HPDE6-E6E7 (cell line): ENCODE measurements around the gene CREB5.
"Not testable (repeated sequence)": the region's sequence is repeated elsewhere in the genome, so short reads cannot be mapped to it uniquely, and the experiment has no call there.

ENCODE experiments used
- DNase-seq: peaks from one replicate; pipeline ENCODE4 v3.0.0; 2011; ENCODE audit warnings: missing footprints; ENCODE audit errors: extremely low spot score

CREB5 gene

DNA sequence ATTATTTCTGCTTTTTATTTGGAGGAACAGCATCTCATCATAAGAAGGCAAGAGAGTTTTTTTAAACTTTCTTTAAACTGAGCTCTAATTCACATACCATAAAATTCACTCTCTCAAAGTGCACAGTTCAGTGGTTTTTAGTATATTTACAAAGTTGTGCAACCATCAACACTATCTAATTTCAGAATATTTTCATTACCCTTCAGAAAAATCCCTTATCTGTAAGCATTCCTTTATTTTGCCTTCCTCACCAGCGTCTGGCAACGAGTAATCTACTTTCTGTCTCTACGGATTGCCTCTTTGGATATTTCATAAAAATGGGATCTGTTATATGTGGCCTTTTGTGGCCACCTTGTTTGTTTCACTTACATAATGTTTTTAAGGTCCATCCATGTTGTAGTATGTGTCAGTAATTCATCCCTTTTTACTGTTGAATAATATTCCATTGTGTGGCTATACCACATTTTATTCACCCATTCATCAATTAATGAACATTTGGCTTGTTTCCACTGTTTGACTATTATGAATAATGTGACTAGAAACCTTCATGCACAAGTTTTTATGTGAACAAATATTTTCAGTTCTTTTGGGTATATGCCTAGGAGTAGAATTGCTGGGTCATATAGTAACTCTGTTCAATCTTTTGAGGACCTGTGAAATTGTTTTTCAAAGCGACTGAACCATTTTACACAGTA is 364.3 kb downstream of the CREB5 start:
- no peak for DNase-seq

DNA sequence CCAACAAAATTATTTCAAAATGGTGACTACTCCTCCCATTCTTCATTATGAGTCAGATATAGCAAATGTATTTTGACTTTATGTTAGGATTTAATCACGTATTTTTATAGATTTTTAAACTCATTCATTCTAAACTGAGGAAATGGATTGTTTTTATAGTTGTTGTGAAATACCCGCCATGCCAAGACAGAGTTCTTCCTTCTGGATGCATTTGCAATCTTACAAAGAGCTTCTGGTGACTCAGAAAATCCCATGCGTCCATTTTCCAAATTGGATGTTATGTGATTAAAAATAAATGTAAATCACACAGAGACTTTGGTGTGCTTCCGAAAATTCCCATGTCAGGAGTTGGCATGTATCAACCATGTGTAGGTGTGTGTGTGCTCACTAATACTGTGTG is 366.5 kb downstream of the CREB5 start:
- DNase-seq, result no peak

DNA sequence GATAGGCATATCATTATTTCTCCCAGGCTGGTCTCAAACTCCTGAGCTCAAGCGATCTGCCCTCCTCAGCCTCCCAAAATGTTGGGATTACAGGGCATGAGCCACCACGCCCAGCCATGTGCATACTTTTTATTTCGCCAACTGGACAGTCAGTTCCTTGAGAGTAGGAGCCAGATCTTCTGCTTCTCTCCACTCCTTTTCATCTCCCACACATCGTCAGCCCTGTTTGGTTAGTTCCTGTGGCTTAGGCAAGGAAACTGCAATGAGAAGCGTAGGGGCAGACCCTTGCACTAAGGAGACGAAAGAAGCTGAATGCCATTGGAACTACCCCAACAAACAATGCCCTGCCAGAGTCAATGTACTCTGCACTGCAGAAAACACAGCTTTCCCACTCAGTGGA is 367.6 kb downstream of the CREB5 start:
- no peak for DNase-seq

DNA sequence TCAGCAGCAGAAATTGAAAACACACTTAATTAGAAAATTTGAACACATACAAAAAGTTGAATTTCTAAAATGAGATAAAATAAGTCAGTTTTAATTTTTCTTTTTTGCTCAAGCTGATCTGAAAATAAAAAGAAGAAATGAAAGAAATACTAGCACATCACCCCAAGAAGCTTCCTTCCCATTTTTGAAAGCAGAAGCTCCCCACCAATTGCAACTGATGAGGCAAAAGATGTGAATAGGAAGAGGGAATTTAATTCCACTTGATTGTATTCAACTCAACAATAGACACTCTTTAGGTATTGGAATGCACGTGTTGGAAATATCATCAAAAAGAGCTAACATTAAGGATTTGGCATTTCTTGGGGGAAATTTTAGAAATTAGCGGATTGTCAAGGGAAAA is 370.0 kb downstream of the CREB5 start:
- DNase-seq, result no peak

DNA sequence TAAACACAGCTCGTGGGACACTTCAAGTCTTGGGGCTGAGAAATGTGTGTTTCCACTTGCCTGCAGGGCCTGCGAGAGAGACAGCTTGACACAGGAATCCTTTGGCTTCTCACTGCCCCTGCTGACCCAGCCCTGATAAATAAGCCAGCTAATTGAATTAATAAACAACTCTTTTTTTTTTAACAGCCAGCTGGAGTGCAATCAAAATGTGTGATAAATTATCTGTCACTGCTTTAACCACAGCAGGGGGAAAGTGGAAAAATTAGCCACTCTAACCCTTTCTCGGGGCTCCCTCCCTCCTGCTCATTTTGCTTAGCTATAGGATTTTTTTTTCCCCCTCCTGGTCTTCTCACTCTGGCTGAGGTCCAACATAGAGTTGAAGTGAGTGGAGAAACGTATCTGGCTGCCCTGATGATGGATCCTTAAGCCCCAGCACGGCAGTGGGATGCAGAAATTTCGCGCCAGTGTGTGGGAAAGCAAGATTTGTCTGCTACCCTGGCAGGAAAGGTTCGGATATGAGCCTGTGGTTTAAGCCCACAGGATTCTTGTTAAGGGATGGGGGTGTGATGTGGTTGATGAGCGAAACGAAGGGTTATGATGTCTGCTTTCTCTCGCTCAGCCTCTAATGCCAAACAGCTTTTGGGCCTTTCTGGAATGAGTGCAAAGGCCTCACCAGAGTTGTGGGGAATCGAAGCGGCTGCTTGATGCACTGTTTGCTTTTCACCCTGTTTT is 372.0 kb downstream of the CREB5 start:
- no peak for DNase-seq

DNA sequence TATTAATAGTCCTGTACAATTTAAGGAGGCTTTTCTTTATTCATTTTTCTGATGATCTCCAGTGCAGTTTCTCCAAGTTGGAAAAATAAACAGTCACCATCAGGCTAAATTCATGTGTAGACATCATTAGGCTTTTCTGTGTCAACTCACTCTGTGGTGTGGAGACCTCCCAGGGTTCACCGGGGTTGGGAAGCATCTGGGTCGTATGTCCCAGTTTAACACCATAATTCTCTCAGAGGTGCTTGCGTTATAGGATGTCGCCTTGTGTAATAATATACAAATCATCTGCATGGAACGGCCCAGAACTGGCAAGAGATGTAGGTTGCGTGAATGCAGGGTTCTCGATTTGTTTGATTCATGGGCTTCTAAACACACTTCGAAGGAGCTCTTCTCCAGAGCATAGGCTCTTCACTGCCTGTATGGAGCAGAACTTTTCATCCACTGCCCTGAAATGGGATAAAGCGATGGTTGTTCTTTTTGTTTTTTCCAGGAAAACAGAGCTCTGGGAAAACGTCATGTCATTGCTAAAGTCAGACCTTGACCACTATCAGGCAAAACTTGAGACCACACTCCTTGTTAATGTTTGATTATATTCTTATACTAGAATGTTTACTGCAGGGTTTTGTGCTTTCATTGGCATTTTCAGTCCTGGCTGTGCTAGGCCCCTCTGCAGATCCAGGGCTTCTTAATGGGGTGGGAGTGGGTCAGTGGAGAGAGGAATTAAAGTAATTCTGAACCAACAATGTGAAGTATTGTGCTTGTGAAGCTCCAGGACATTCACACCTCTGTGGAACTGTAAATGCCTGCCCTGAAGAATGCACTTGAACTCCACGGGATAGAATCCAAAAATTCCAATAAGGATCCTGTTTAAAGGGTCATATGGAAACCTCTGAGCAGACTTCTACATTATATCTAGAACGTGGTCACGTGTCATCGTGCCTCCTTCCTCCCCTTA is 373.0 kb downstream of the CREB5 start:
- DNase-seq, result no peak

DNA sequence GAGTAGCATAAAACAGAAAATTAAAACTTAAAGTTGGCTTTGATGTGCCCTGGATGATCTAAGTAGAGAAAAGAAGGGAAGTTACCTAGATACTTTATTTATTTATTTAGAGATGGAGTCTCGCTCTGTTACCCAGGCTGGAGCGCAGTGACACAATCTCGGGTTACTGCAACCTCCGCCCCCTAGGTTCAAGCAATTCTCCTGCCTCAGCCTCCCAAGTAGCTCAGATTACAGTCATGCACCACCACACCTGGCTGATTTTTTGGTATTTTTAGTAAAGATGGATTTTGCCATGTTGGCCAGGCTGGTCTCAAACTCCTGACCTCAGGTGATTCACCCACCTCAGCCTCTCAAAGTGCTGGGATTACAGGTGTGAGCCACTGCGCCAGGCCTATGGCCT is 373.8 kb downstream of the CREB5 start:
- DNase-seq, result not testable (repeated sequence)

DNA sequence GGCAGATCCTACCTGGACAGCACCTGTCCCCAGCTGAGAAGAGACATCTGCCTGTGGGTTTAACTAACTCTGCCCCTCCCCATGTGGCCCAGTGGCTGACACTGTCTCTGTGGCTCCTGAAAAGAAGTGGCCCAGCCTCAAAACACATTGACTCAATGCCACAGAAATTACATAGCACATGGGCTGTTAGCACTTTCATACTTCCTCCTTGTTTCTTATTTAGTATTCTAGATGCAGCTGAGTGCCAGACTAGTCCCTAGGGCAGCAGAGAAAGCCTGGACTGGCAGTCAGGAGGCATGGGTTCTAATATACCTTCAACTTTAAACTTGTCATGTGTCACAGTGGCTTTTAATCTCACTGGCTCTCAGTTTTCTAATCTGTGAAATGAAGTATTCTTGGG is 374.8 kb downstream of the CREB5 start:
- no peak for DNase-seq

DNA sequence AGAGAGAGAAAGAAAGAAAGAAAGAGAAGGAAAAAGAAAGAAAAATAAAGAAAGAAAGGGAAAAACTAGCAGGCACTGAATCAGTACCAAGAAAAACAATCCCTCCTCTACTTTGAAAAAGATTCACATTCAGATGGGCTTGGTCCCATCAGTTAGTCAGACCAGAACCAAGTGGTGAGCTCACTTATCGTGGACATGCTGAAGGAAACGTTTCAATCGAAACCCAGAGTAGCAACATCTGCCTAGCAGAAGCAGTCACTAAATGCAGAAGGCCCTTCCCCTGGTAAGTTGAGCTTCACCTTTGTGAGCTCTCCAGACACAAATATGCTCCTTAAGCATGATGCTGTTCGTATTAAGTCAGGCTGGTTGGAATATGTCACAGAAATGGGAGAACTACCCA is 378.1 kb downstream of the CREB5 start:
- no peak for DNase-seq

DNA sequence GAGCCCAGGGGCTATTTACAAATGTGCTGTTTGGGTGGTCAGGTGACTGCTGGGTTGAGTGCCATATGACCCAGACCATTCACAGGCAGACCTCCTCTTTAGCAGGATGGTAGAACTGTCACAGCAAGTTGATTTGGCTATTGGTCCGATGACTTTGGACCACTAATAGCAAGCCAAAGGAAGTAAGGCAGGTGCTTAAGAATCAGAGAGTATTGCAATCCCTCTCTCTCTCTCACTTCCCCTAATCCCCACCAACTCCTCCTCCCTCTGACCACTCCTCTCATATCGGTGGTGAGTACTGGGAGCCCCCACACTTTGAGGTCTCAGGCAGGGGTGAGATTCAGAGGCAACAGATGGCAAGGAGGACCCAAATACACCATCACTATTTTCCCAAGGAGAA is 380.5 kb downstream of the CREB5 start:
- DNase-seq, result no peak

DNA sequence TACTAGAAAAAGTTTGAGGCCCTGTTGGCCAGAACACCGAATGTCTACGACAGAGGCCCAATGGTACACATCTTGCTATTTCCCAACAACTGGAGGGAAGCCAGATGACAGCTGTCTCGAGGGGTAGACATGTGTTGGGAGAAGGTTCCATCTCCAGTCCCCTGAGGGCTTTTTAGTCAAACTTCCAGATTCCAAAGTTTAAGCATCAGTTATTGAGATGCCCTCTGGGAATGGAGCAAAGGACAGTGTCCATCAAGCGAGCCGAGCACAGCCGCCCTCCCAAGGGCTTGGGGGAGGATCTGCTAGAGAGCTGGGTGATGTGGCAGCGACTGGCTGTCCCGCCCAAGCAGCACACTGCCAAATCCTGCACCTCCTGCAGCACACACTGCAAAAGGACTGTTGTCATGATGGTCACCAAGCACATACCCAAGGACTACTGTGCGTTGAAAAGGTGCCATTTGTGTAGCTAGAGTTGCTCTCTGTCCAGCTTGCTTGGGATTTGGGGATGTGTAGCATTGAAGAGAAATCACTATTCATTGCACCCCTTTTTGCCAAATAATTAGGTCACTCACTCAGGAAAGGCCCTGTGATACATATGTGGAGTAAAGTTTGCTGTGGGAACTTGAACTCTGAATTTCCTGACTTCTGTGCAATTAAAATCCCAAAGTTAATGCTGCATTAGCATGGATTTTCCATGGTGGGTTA is 381.2 kb downstream of the CREB5 start:
- no peak for DNase-seq

DNA sequence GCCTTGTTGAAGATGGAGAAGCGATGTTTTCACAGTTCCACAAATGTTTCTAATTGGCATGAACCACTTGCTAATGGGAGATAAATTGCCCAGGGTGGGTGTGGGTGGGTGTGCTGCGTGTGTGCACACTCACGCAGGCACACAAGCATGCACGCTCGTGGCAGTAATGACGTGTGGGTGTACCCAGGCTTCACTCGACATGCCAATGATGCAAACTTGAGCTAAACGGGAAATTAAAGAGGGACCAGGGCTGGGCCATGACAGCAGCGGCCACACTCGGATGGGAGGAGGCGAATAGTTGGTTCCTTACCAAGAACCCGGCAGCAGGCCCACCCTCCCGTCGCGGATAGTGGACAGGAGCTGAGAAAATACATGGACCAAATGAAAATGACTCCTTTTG is 386.0 kb downstream of the CREB5 start:
- DNase-seq, result no peak

DNA sequence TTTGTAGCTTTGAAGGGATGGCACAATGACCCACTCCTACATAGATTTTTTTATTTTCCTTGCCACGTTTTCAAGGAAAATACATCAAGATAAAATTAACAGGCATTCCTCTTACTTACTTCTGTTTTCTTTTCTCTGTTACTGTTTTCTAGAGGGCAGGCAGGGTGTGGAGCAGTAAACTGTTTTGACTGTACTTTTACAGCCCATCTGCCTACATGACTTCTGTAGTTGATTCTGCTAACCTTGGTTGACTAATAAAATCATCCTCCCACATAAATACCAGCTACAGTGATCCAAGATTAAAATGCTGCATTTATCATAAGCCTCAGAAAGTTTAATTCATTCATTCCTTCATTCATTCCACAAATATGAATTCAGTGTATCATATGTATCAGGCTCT is 387.3 kb downstream of the CREB5 start:
- DNase-seq, result no peak

DNA sequence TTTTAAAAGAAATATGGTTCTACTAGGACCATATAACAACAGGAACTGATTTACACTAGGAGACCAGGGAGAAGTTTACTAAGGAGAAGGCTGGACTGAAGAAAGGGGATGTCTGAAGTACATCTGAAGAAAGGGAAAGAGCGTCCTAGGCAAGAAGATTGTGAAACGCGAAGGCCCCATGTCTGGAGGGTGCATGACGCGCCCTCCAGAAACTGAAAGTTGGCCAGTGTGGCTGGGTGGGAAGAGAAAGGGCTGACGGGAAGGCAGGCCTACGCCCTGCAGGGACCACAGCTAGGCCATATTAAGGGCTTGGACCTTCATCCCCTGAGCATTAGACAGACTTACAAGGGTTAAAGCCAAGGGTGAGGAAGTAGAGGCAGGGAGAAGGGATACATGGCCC is 387.8 kb downstream of the CREB5 start:
- DNase-seq, result no peak

DNA sequence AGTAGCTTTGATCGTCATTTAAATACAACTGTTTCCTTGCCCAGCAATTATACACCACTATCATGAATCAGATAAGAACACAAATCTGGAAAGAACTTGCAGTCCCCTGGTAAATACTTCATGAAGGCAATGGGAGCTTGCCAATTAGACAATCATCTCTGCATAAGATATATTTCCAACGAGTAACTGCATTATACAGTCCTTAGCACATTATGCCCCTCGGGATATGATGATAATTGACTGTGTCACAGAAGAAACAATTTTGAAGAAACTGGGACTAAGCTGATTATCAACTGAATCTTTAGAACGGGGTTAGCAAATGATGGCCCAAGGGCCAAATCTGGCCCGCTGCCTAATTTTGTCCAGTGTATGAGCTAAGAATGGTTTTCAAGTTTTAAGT is 390.1 kb downstream of the CREB5 start:
- no peak for DNase-seq

DNA sequence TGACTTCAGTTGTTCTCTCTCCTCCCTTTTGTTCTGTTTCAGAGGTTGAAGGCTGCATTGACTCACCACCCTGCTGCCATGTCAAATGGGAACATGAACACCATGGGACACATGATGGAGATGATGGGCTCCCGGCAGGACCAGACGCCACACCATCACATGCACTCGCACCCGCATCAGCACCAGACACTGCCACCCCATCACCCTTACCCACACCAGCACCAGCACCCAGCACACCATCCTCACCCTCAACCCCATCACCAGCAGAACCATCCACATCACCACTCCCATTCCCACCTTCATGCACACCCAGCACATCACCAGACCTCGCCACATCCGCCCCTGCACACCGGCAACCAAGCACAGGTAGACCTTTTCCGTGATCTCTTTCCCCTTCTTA is 391.8 kb downstream of the CREB5 start:
- no peak for DNase-seq

DNA sequence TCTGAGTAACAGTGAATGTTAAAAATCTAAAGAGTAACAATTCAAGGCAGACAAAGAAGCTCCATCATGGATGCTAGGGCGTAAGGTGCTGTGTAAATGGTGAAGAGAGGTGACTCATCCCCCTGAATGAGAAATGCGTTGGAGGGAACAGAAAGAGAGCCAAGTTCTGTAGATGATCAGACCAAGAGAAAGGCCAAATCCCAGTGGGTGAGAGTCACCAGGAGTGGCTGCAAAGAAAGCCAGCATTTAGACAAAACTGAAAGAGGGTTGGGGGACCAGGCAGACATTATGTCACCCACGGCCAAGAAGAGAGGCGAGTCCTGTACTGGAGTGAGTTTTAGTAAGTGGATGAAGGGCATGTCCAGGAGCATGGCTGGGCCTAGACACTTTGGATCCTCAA is 392.7 kb downstream of the CREB5 start:
- DNase-seq, result no peak

DNA sequence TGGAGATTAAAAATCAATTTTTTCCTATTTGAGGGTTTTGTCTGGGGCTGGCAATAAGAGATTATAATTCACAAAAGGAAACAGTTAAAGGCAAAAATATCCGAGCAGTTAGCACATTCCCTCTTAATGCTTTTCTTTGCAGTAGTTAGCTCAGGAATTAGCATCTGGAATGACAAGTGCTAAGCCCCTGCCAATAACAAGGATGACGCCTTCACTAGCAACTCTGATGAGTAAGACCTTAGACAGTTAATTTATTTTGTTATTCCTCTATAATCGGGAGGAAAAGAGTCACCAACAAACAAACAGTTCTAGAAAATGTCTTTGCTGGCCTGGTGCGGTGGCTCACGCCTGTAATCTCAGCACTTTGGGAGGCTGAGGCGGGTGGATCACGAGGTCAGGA is 394.5 kb downstream of the CREB5 start:
- no peak for DNase-seq

DNA sequence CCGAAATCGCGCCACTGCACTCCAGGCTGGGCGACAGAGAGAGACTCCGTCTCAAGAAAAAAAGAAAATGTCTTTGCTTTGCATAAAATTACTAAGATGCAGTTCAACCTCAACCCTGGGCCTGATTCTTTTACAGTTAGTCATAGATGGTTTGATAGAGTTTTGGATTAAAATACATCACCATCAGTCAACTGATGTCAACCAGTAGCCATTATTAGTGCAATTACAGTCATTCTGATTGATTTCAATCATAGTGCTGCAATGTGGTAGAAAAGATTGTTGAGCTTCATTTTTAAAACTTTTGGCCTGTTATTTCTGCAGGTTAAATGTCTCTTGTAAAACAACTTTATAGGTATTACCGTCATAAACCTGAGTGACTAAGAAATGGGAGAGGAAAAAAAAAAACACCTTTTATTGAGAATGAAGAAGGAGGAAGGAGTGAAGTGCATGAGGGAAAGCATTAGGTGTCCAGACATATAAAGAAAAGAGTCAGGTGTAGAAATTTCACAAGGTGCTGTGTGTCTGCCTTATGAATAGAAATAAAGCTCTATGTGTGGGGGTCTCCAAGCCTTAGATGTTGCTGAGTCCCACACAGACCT is 395.2 kb downstream of the CREB5 start:
- DNase-seq, result no peak

DNA sequence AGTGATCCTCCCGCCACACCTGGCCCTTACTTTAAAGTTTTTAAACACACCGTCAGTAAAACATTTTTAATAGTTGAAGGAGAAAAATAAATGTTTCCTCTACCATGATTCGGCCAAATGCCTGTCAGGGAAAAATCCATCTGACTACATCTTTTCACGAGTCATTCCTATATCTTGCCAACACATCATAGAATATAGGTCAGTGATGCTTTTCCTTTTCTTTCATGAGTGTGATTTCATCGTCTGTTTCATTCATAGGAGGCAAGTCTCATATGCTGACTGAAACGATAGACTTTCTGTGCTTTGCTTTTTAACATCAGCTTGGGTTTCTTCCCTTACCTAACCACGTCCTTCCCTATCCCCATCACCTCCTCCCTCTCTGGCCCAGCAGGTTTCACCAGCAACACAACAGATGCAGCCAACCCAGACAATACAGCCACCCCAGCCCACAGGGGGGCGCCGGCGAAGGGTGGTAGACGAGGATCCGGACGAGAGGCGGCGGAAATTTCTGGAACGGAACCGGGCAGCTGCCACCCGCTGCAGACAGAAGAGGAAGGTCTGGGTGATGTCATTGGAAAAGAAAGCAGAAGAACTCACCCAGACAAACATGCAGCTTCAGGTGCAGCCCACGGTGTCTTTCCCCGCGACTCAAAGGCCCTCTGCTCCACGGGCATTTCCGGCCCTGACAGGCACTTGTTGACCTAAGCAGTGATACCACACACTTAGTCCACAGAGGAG is 396.6 kb downstream of the CREB5 start:
- DNase-seq, result no peak

DNA sequence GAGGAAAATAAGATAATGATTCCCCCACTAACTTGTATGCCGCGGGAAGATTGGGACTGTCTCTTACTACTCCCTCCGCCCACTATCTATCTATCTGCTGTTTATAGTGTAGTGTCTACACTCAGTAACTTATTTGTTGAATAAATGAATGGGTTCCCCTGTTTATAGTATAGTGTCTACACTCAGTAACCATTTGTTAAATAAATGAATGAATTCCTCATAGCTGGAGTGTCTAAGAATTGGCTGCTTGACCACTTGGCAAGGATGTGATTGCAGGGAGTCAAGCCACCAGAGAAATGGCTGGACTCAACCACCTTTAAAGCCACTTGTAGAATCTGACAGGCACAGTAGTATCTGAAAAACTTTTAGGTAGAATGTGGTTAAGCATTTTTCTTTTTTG is 398.7 kb downstream of the CREB5 start:
- DNase-seq, result no peak
